ENCODE data around the gene CYREN.

DNA sequence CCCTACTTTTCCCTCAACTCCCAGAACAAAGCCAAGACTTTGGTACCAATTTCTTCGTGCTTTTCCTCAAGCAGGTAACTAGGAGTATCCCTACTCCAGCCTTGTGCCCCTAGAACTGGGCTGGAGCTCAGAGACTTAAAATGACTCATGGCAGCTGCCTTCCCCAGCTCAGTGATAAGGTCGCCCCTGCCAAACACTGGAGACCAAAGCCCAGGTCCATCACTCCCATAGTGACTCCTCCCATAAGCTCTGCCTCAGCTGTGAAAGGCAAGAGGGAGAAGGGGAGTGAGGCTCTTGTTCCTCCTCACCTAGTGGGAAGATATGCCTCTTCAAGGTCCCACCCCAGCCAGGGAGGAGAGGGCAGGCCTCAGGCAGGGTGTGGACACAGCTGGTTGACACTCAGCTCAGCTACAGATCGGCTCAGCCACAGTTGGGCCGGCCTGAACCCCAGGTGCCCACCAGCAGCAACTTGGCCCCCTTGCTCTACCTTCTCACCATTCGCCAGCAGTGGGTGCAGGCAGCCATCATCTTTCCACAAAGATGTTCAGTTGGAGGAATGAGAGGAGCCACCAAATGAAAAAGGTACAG, 13.8 kb upstream of the CYREN start:
- TF ChIP-seq, protein P1, sequence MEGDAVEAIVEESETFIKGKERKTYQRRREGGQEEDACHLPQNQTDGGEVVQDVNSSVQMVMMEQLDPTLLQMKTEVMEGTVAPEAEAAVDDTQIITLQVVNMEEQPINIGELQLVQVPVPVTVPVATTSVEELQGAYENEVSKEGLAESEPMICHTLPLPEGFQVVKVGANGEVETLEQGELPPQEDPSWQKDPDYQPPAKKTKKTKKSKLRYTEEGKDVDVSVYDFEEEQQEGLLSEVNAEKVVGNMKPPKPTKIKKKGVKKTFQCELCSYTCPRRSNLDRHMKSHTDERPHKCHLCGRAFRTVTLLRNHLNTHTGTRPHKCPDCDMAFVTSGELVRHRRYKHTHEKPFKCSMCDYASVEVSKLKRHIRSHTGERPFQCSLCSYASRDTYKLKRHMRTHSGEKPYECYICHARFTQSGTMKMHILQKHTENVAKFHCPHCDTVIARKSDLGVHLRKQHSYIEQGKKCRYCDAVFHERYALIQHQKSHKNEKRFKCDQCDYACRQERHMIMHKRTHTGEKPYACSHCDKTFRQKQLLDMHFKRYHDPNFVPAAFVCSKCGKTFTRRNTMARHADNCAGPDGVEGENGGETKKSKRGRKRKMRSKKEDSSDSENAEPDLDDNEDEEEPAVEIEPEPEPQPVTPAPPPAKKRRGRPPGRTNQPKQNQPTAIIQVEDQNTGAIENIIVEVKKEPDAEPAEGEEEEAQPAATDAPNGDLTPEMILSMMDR (IDR thresholded peaks at IDR 0.05): no peak
- no peak for TF ChIP-seq POLR2A (IDR thresholded peaks at IDR 0.05)

Measured in thyroid gland (tissue), 4 donors.